Activated CD8-positive, alpha-beta memory T cell treated with anti-CD3 and anti-CD28 coated beads for 48 hours (primary cell): ENCODE results near the gene HDAC9.

Experiments
- DNase-seq, 3 experiments: peaks; one replicate each; pipeline ENCODE4 v3.0.0-alpha.2; 2020; ENCODE audit warnings: low read depth in 2 of 3, low spot score in 2 of 3

HDAC9 gene

DNA sequence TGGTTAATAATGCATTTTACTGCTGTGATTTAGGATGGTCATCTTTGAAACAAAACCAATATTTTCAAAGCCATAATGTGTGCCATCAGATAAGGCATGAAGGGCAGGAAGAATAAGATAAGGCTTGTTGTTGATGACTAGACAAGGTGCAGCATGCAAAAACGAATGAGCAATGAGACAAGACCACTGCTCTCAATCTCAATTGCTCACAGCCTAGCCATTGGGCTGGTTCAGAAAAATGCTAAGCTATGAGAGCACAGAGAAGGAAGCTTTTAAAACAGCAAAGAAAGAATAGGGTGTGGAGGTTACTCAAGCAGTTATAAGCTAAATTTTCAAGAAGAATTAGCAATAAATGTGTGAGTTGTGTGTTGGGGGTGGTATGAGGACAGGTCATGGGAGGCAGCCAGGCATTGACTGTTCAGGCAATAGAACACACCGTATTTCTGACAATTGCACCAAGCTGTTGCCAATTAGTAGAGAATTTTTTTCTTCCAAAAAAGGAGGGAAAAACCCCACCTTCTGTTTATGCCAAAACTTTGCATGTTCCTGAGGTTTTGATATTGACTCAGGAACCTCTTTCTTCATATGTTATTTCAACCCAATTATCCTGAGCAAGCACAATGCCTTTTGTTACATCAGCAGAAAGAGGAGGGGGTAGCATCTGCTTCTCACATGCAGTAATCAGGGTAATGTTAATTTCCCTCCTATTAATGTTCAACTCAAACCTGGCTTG lies 276.5 kb downstream of the HDAC9 start:
- no peak for DNase-seq

DNA sequence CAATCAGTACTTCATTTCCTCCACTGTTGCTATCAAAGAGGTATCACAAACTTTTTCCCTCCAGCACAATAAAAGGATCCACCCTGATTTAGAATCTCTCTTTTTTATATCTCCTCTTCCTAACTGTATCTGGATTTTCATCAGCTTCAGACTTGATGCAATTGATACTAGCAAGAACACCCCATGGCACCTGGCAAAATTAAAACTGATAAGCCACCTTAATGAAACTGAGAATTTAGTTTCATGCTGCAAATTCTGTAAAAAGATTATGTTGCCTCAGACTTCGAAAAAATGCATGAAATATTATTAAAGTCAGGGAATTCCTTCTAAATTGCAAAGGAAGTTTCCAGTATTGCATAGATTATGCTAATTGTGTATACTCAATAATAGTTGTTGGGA lies 277.0 kb downstream of the HDAC9 start:
- no peak for DNase-seq

DNA sequence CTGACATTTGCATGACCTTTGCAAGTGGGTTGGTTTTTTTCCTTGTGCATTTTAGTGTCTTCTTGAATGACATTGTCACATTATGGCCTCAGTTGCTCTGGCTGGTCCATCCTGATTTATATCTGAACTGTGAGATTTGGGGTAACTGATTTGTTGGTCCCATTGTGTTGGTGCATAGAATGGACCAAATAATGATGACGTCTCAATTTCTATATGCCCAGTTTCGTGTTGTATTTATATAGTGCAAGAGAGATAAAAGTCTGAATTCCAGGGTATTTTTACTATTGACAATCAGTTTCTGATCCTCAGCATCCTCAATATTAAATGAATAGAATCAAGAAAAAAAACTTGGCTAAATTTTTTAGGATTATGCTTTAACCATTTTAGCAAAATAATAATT lies 281.8 kb downstream of the HDAC9 start:
- DNase-seq, result no peak

DNA sequence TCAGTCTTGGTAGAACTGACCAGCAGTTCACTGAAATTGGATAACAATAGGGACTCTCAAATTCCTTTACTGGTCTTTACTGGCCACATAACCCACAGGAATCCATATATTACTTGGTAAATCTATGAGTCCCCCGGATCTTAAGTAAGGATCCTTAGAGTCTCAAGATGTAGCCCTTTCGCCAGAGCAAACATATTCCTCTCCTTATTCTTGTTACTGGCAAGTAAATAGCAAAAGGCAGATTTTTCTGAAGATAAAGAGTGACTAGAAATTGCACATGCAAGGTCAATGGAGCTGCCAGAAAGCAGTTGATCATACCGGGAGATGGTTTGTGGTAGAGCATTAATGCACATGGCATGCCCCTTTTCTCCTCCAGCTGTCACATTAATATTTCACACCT lies 283.0 kb downstream of the HDAC9 start:
- DNase-seq, result no peak

- no peak for DNase-seq
Observed at GRCh38 chr7:18780266-18780665, 284.7 kb downstream of the HDAC9 start.

GRCh38 chr7:18780938-18781337 lies 285.4 kb downstream of the HDAC9 start:
- no peak for DNase-seq

GRCh38 chr7:18786196-18786727 lies 290.7 kb downstream of the HDAC9 start:
- no peak for DNase-seq

DNA sequence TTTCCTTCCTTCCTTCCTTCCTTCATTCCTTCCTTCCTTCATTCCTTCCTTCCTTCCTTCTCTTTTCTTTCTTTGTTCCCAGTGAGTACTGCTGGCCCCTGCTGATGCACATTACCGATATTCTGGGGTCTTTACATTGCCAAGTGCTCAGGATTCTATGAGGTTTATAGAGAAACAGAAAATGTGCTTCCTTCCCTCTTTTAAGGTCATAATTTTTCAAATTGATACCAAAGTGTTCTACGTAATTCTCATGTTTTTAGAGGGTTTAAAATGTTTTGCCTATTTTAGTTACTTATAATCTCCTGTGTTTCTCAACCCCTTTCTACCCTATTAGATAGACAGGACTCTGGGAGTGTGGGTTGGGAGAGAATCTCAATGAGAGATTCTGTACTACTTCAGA lies 291.2 kb downstream of the HDAC9 start:
- DNase-seq, result no peak

- DNase-seq, result no peak
Observed at GRCh38 chr7:18788026-18788425, 292.5 kb downstream of the HDAC9 start.

- DNase-seq, result no peak
Observed at GRCh38 chr7:18792871-18793595, 297.5 kb downstream of the HDAC9 start.

- DNase-seq, result no peak
Observed at GRCh38 chr7:18796216-18796615, 300.7 kb downstream of the HDAC9 start.

DNA sequence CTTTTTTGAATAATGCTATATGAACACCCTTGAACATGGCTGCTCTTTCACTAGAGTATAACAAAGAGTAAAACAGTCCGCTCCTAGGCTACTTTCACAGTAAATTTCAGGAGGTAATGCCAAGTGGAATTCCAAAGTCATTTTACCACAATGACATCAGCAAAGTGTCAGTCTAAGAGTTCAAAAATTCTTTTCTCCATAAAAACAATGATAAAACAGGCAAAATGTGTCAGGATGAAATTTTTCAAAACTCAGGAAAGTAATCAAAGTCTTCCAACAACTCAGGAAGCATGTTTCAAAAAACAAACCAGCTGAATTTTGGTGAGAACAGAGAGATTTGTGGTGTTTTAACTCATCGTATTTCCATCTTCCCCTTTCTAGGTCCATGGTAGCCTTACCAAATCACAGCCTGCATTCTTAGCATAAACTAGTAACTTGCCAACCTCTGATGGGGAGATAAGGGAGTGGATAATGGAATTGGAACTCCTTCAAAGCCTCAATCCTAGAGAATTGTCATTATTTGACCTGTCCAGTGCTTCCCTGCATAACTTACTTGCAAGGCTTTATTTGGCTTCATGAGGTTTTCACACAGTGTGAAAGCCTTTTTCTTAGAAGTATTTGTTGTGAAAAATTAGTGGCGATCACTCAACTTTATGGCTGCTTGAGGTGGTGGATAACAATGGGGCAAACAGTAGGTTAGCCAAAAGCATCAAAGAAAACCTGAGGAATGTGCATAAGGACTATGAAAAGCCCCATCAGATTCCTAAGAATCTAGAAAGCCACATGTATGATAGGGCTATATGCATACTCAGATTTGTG lies 302.7 kb downstream of the HDAC9 start:
- DNase-seq, result no peak

GRCh38 chr7:18799899-18800298 lies 304.4 kb downstream of the HDAC9 start:
- no peak for DNase-seq

- no peak for DNase-seq
Observed at GRCh38 chr7:18803923-18804322, 308.4 kb downstream of the HDAC9 start.

- no peak for DNase-seq
Observed at GRCh38 chr7:18806177-18806576, 310.6 kb downstream of the HDAC9 start.

- no peak for DNase-seq
Observed at GRCh38 chr7:18808026-18808425, 312.5 kb downstream of the HDAC9 start.

- DNase-seq, result no peak
Observed at GRCh38 chr7:18815261-18815960, 319.9 kb downstream of the HDAC9 start.

DNA sequence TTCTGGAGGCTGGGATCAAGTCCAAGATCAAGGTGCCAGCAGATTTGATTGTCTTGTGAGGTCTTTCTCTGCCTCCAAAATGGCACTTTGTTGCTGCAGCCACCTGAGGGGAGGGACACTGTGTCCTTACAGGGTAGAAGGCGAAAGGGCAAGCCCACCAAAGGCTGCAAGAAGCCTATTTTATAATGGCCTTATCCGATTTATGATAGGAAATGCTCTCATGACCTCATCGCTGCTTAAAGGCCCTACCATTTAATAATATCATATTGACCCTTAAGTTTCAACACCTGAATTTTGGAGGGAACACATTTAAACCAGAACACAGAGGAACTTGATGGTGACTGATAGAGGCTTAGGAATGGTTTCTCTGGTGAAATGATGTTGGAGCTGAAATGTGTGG lies 325.4 kb downstream of the HDAC9 start:
- no peak for DNase-seq

DNA sequence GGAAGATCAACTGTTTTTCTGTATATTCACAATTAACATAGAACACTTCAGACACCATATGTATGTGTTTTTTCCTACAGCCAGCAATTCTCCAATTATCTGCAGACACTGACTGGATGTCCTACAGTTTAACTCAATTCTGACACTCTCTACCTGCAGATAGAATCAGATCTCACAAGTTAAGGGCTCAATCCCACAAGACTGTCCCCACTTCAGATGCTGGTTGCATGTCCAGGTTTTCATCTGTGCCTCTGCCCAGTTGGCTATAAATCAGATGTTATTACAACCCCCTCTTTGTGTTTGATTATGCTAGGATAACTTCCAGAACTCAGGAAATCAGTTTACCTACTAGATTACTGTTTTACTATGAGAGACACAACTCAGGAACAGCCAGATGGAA lies 326.0 kb downstream of the HDAC9 start:
- DNase-seq, result no peak

DNA sequence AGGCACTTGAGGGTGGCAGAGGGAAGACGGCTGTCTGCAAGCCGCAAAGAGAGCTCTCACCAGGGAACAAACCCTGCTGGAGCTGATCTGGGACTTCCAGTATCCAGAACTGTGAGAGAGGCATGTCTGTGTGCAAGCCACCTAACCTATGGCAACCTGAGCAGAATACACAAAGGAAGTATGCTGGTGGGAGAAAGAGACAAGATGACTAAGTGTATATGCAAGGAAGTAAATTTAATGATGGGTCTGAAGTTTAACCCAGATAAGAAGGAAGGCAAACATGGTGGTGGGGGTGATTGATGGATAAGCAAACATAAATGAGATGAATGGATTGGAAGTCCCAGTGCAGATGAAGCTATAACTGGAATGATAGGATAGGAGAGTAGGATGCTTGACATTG lies 328.6 kb downstream of the HDAC9 start:
- DNase-seq, result no peak
